Neuron (in vitro differentiated cells): Measurements from ENCODE around the gene HS6ST3.

Experiments used
- H2AFZ ChIP-seq: one replicate; pipeline ENCODE4 v1.6.1; 2013; ENCODE audit warnings: low read depth, mild to moderate bottlenecking, inconsistent platforms, low read length, moderate library complexity
- H3K27me3 ChIP-seq: one replicate; pipeline ENCODE4 v1.6.1; 2013; ENCODE audit warnings: low read length; ENCODE audit not compliant: insufficient read depth
- H3K36me3 ChIP-seq: one replicate; pipeline ENCODE4 v1.6.1; 2013; ENCODE audit warnings: low read length; ENCODE audit not compliant: insufficient read depth
- H3K4me1 ChIP-seq: one replicate; pipeline ENCODE4 v1.6.1; 2013; ENCODE audit warnings: low read length; ENCODE audit not compliant: insufficient read depth
- H3K4me3 ChIP-seq: 2 replicates; pipeline ENCODE4 v1.5.1; 2013; ENCODE audit warnings: mild to moderate bottlenecking, low read length, moderate library complexity
- H3K9me3 ChIP-seq: one replicate; pipeline ENCODE4 v1.6.1; 2013; ENCODE audit warnings: low read length

The HS6ST3 gene

GRCh38 chr13:96314974-96315373 is 225.1 kb downstream of the HS6ST3 start:
- Histone ChIP-seq H3K27me3 (no peaks in the 10 kb centered on the region), H3K4me3 (no peak overlapping the region), H2AFZ (no peak overlapping the region), H3K36me3 (no peaks in the 10 kb centered on the region), H3K4me1 (no peaks in the 10 kb centered on the region), H3K9me3 (no peaks in the 10 kb centered on the region)

- no peak overlapping the region for H3K4me3 ChIP-seq
- H3K27me3 ChIP-seq, result no peaks in the 10 kb centered on the region
- H2AFZ ChIP-seq, result no peak overlapping the region
- H3K9me3 ChIP-seq, result no peaks in the 10 kb centered on the region
- no peaks in the 10 kb centered on the region for H3K4me1 ChIP-seq
- H3K36me3 ChIP-seq, result no peaks in the 10 kb centered on the region
These were observed 248.1 kb downstream of the HS6ST3 start for GRCh38 chr13:96338030-96338429.

GRCh38 chr13:96342286-96342685 is 252.4 kb downstream of the HS6ST3 start:
- H2AFZ ChIP-seq, result no peak overlapping the region
- H3K36me3 ChIP-seq, result no peaks in the 10 kb centered on the region
- no peaks in the 10 kb centered on the region for H3K27me3 ChIP-seq
- no peaks in the 10 kb centered on the region for H3K9me3 ChIP-seq
- no peak overlapping the region for H3K4me3 ChIP-seq
- H3K4me1 ChIP-seq, result no peaks in the 10 kb centered on the region

- Histone ChIP-seq H3K4me3 (no peak overlapping the region), H2AFZ (no peak overlapping the region), H3K4me1 (no peaks in the 10 kb centered on the region), H3K9me3 (no peaks in the 10 kb centered on the region), H3K36me3 (no peaks in the 10 kb centered on the region), H3K27me3 (no peaks in the 10 kb centered on the region)
These were observed 253.1 kb downstream of the HS6ST3 start for GRCh38 chr13:96342852-96343465.

GRCh38 chr13:96346921-96347320 is 257.0 kb downstream of the HS6ST3 start:
- Histone ChIP-seq H3K27me3 (no peaks in the 10 kb centered on the region), H3K4me3 (no peak overlapping the region), H3K4me1 (no peaks in the 10 kb centered on the region), H3K36me3 (no peaks in the 10 kb centered on the region), H2AFZ (no peak overlapping the region), H3K9me3 (no peaks in the 10 kb centered on the region)

- no peaks in the 10 kb centered on the region for H3K4me1 ChIP-seq
- no peaks in the 10 kb centered on the region for H3K27me3 ChIP-seq
- H3K4me3 ChIP-seq, result no peak overlapping the region
- no peaks in the 10 kb centered on the region for H3K36me3 ChIP-seq
- H3K9me3 ChIP-seq, result no peaks in the 10 kb centered on the region
- H2AFZ ChIP-seq, result no peak overlapping the region
These were observed 283.7 kb downstream of the HS6ST3 start for GRCh38 chr13:96373597-96373996.

GRCh38 chr13:96377835-96378234 is 287.9 kb downstream of the HS6ST3 start:
- no peak overlapping the region for H2AFZ ChIP-seq
- H3K4me1 ChIP-seq, result no peaks in the 10 kb centered on the region
- H3K9me3 ChIP-seq, result no peaks in the 10 kb centered on the region
- no peaks in the 10 kb centered on the region for H3K36me3 ChIP-seq
- no peaks in the 10 kb centered on the region for H3K27me3 ChIP-seq
- no peak overlapping the region for H3K4me3 ChIP-seq

GRCh38 chr13:96379967-96380366 is 290.1 kb downstream of the HS6ST3 start:
- Histone ChIP-seq H3K9me3 (no peaks in the 10 kb centered on the region), H3K27me3 (no peaks in the 10 kb centered on the region), H3K4me3 (no peak overlapping the region), H2AFZ (no peak overlapping the region), H3K4me1 (no peaks in the 10 kb centered on the region), H3K36me3 (no peaks in the 10 kb centered on the region)

- H3K27me3 ChIP-seq, result no peaks in the 10 kb centered on the region
- no peaks in the 10 kb centered on the region for H3K36me3 ChIP-seq
- no peaks in the 10 kb centered on the region for H3K9me3 ChIP-seq
- no peak overlapping the region for H3K4me3 ChIP-seq
- no peak overlapping the region for H2AFZ ChIP-seq
- no peaks in the 10 kb centered on the region for H3K4me1 ChIP-seq
These were observed 291.8 kb downstream of the HS6ST3 start for GRCh38 chr13:96381681-96382080.

GRCh38 chr13:96388598-96388997 is 298.7 kb downstream of the HS6ST3 start:
- Histone ChIP-seq H3K27me3 (no peaks in the 10 kb centered on the region), H3K4me3 (no peak overlapping the region), H3K9me3 (no peaks in the 10 kb centered on the region), H2AFZ (no peak overlapping the region), H3K4me1 (no peaks in the 10 kb centered on the region), H3K36me3 (no peaks in the 10 kb centered on the region)

- H3K4me3 ChIP-seq, result no peak overlapping the region
- no peaks in the 10 kb centered on the region for H3K9me3 ChIP-seq
- no peaks in the 10 kb centered on the region for H3K27me3 ChIP-seq
- H3K4me1 ChIP-seq, result no peaks in the 10 kb centered on the region
- no peaks in the 10 kb centered on the region for H3K36me3 ChIP-seq
- H2AFZ ChIP-seq, result no peak overlapping the region
These were observed 301.7 kb downstream of the HS6ST3 start for GRCh38 chr13:96391606-96392005.

- H3K27me3 ChIP-seq, result no peaks in the 10 kb centered on the region
- H3K4me1 ChIP-seq, result no peaks in the 10 kb centered on the region
- H3K9me3 ChIP-seq, result no peaks in the 10 kb centered on the region
- H2AFZ ChIP-seq, result no peak overlapping the region
- H3K36me3 ChIP-seq, result no peaks in the 10 kb centered on the region
- H3K4me3 ChIP-seq, result no peak overlapping the region
These were observed 307.9 kb downstream of the HS6ST3 start for GRCh38 chr13:96397807-96398206.

GRCh38 chr13:96398486-96398885 is 308.6 kb downstream of the HS6ST3 start:
- Histone ChIP-seq H3K4me1 (no peaks in the 10 kb centered on the region), H2AFZ (no peak overlapping the region), H3K4me3 (no peak overlapping the region), H3K27me3 (no peaks in the 10 kb centered on the region), H3K36me3 (no peaks in the 10 kb centered on the region), H3K9me3 (no peaks in the 10 kb centered on the region)

GRCh38 chr13:96403241-96403640 is 313.3 kb downstream of the HS6ST3 start:
- Histone ChIP-seq H2AFZ (no peak overlapping the region), H3K4me1 (no peaks in the 10 kb centered on the region), H3K9me3 (no peaks in the 10 kb centered on the region), H3K27me3 (peaks cover 3% of the 10 kb centered on the region), H3K4me3 (no peak overlapping the region), H3K36me3 (no peaks in the 10 kb centered on the region)
